GM23338 (cell line): ENCODE measurements around the gene FKBP6. TPM values are rescaled to one million over a fixed set of nuclear protein-coding genes. Genes with fewer than 3 reads are reported as not detected.

ENCODE experiments used
- ATAC-seq: fragments of 200-7000 bp; cut with Tn5 transposase; 3 replicates; pipeline ENCODE4 v1.9.1; 2020
- DNase-seq: peaks from one replicate; pipeline ENCODE4 v3.0.0-alpha.2; 2015; ENCODE audit warnings: low spot score
- H2AFZ ChIP-seq: fragments of 200-600 bp; sonication (generic); 2 replicates; pipeline ENCODE4 v1.8.0; 2016; ENCODE audit warnings: antibody characterized with exemption, mild to moderate bottlenecking, moderate library complexity
- H3F3A ChIP-seq: fragments of 200-600 bp; sonication (generic); replicated peaks from 2 replicates; pipeline ENCODE4 v1.8.0; 2017; ENCODE audit warnings: antibody characterized with exemption, mixed run types, low read depth
- H3K27ac ChIP-seq: fragments of 200-600 bp; sonication (generic); 2 replicates; pipeline ENCODE4 v1.6.1; 2016; ENCODE audit warnings: low read depth
- H3K27me3 ChIP-seq: fragments of 200-600 bp; sonication (generic); 2 replicates; pipeline ENCODE4 v1.8.0; 2016; ENCODE audit warnings: mild to moderate bottlenecking, mixed run types, moderate library complexity; ENCODE audit not compliant: insufficient read depth
- H3K36me3 ChIP-seq: fragments of 200-600 bp; sonication (generic); 2 replicates; pipeline ENCODE4 v1.8.0; 2016; ENCODE audit warnings: mild to moderate bottlenecking; ENCODE audit not compliant: insufficient read depth
- H3K4me1 ChIP-seq: fragments of 200-600 bp; sonication (generic); 2 replicates; pipeline ENCODE4 v1.8.0; 2016; ENCODE audit warnings: mild to moderate bottlenecking, moderate library complexity; ENCODE audit not compliant: insufficient read depth
- H3K4me2 ChIP-seq: fragments of 200-600 bp; sonication (generic); 2 replicates; pipeline ENCODE4 v1.7.1; 2017; ENCODE audit warnings: mixed run types
- H3K4me3 ChIP-seq: fragments of 200-600 bp; sonication (generic); 2 replicates; pipeline ENCODE4 v1.6.1; 2016; ENCODE audit warnings: mixed run types
- H3K79me2 ChIP-seq: fragments of 200-600 bp; sonication (generic); replicated peaks from 2 replicates; pipeline ENCODE4 v1.8.0; 2017; ENCODE audit warnings: mild to moderate bottlenecking; ENCODE audit not compliant: insufficient read depth
- H3K9me2 ChIP-seq: fragments of 200-600 bp; sonication (generic); 2 replicates; pipeline ENCODE4 v1.8.0; 2017; ENCODE audit not compliant: insufficient read depth
- H4K20me1 ChIP-seq: fragments of 200-600 bp; sonication (generic); replicated peaks from 2 replicates; pipeline ENCODE4 v1.8.0; 2017; ENCODE audit warnings: mild to moderate bottlenecking; ENCODE audit not compliant: insufficient read depth
- H3K27ac Mint-ChIP-seq: 2 replicates; pipeline ENCODE4 v1.8.0; 2020; ENCODE audit warnings: inconsistent platforms, mild to moderate bottlenecking, moderate library complexity, mixed read lengths
- H3K27me3 Mint-ChIP-seq: 3 replicates; pipeline ENCODE4 v1.8.0; 2022; ENCODE audit warnings: low read depth, mild to moderate bottlenecking, moderate library complexity, mixed read lengths, inconsistent platforms; ENCODE audit not compliant: insufficient read depth, poor library complexity
- H3K36me3 Mint-ChIP-seq: 3 replicates; pipeline ENCODE4 v1.8.0; 2021; ENCODE audit warnings: low read depth, mild to moderate bottlenecking, inconsistent platforms, moderate library complexity, mixed read lengths
- H3K4me1 Mint-ChIP-seq: 3 replicates; pipeline ENCODE4 v1.8.0; 2020; ENCODE audit warnings: mild to moderate bottlenecking, inconsistent platforms, mixed read lengths
- H3K4me3 Mint-ChIP-seq: 3 replicates; pipeline ENCODE4 v1.8.0; 2021; ENCODE audit warnings: moderate library complexity, mild to moderate bottlenecking, inconsistent platforms, mixed read lengths
- H3K9me3 Mint-ChIP-seq: 3 replicates; pipeline ENCODE4 v1.8.0; 2020; ENCODE audit warnings: moderate library complexity, mild to moderate bottlenecking, inconsistent platforms, mixed read lengths
- CREB1 ChIP-seq: fragments of 250-450 bp; sonication (Bioruptor Pico); IDR thresholded peaks from 2 replicates; pipeline ENCODE4 v1.5.0; 2020; ENCODE audit warnings: low read depth, mild to moderate bottlenecking, moderate library complexity
- EZH2 ChIP-seq: fragments of 200-600 bp; sonication (generic); IDR thresholded peaks from one replicate; pipeline ENCODE4 v1.8.0; 2017; ENCODE audit warnings: antibody characterized with exemption, mild to moderate bottlenecking, low read depth; ENCODE audit not compliant: unreplicated experiment
- EZH2phosphoT487 ChIP-seq: fragments of 200-600 bp; sonication (generic); IDR thresholded peaks from one replicate; pipeline ENCODE4 v1.8.1; 2018; ENCODE audit warnings: antibody characterized with exemption; ENCODE audit not compliant: unreplicated experiment
- JUNB ChIP-seq: IDR thresholded peaks from one replicate; pipeline ENCODE4 v1.6.1; 2016; ENCODE audit warnings: antibody characterized with exemption; ENCODE audit not compliant: unreplicated experiment
- ZNF331 ChIP-seq: fragments of 250-450 bp; sonication (Bioruptor Pico); IDR thresholded peaks from 2 replicates; pipeline ENCODE4 v1.5.0; 2020; ENCODE audit warnings: low read depth, mild to moderate bottlenecking, moderate library complexity
- polyA plus RNA-seq: library from polyadenylated mRNA; unstranded; fragments of >200 nt; fragmentation: Nextera tagmentation; extraction: Ambion mirVana; gene quantifications from 2 replicates; pipeline ENCODE4 v1.2.1, GENCODE V29; 2016
- total RNA-seq: library from RNA; depleted of rRNA; stranded (reverse); fragments of >200 nt; shearing (Covaris generic); gene quantifications from 2 replicates; pipeline ENCODE4 v1.2.3, GENCODE V29; 2014
- TF ChIP-seq, protein P1 (sequence below): IDR thresholded peaks from 2 replicates; pipeline ENCODE4 v1.6.1; 2016; ENCODE audit warnings: antibody characterized with exemption
- TF ChIP-seq, protein P2 (sequence below), 2 experiments: fragments of 200-600 bp in 1 of 2; sonication (generic) in 1 of 2; conservative IDR thresholded peaks; 2 replicates each; pipeline versions ENCODE4 v1.5.1 to v1.6.1; 2016 to 2017; ENCODE audit warnings: antibody characterized with exemption in 2 of 2, low read depth in 2 of 2, mild to moderate bottlenecking in 2 of 2, moderate library complexity in 1 of 2
- TF ChIP-seq, protein P3 (sequence below): IDR thresholded peaks from one replicate; pipeline ENCODE4 v1.6.1; 2018; ENCODE audit warnings: antibody characterized with exemption; ENCODE audit not compliant: unreplicated experiment

FKBP6 gene
- total and polyA plus RNA-seq, 2 experiments from 2014 or later: 0.15 TPM; not detected in 1

DNA sequence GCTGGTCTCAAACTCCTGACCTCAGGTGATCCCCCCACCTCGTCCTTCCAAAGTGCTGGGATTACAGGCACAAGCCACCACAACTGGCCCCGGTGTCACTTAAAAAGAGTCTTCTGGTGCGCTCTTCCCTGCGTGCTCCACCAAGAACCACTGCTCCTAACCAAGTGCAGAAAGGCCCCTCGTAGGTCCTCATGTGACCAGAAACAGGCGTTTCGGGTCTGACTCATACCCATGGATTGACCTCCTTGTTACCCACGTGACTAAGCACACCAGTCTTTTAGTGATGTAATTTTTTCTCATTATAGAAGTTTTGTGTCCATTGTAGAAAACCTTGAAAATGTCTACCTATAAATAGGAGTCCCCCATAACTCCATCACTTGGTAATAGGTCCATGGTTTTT is 13.9 kb downstream of the FKBP6 start:
- Mint-ChIP-seq H3K36me3 (no peaks in the 10 kb centered on the region), H3K4me3 (no peak overlapping the region), H3K4me1 (peaks cover 37% of the 10 kb centered on the region), H3K9me3 (no peaks in the 10 kb centered on the region), H3K27ac (no peak overlapping the region), H3K27me3 (peaks cover 10% of the 10 kb centered on the region)
- no peak overlapping the region for H3K4me2 ChIP-seq
- peaks cover 7% of the 10 kb centered on the region; the same call in 1 of the 2 replicates for H3K4me1 ChIP-seq
- ATAC-seq (no peak), DNase-seq (no peak)
- H3K27ac ChIP-seq: no peak overlapping the region
- H3K36me3 ChIP-seq: no peaks in the 10 kb centered on the region
- no peaks in the 10 kb centered on the region for H4K20me1 ChIP-seq
- TF ChIP-seq, protein P1, sequence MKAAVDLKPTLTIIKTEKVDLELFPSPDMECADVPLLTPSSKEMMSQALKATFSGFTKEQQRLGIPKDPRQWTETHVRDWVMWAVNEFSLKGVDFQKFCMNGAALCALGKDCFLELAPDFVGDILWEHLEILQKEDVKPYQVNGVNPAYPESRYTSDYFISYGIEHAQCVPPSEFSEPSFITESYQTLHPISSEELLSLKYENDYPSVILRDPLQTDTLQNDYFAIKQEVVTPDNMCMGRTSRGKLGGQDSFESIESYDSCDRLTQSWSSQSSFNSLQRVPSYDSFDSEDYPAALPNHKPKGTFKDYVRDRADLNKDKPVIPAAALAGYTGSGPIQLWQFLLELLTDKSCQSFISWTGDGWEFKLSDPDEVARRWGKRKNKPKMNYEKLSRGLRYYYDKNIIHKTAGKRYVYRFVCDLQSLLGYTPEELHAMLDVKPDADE: no peak
- no peak for TF ChIP-seq EZH2
- TF ChIP-seq EZH2phosphoT487: no peak
- no peak for TF ChIP-seq JUNB
- TF ChIP-seq, protein P2, sequence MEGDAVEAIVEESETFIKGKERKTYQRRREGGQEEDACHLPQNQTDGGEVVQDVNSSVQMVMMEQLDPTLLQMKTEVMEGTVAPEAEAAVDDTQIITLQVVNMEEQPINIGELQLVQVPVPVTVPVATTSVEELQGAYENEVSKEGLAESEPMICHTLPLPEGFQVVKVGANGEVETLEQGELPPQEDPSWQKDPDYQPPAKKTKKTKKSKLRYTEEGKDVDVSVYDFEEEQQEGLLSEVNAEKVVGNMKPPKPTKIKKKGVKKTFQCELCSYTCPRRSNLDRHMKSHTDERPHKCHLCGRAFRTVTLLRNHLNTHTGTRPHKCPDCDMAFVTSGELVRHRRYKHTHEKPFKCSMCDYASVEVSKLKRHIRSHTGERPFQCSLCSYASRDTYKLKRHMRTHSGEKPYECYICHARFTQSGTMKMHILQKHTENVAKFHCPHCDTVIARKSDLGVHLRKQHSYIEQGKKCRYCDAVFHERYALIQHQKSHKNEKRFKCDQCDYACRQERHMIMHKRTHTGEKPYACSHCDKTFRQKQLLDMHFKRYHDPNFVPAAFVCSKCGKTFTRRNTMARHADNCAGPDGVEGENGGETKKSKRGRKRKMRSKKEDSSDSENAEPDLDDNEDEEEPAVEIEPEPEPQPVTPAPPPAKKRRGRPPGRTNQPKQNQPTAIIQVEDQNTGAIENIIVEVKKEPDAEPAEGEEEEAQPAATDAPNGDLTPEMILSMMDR (conservative IDR thresholded peaks at IDR 0.05; ENCODE audit: low read depth in 2 of 2): no peak
- TF ChIP-seq CREB1 (CRISPR knock-in tag): no peak
- TF ChIP-seq, protein P3, sequence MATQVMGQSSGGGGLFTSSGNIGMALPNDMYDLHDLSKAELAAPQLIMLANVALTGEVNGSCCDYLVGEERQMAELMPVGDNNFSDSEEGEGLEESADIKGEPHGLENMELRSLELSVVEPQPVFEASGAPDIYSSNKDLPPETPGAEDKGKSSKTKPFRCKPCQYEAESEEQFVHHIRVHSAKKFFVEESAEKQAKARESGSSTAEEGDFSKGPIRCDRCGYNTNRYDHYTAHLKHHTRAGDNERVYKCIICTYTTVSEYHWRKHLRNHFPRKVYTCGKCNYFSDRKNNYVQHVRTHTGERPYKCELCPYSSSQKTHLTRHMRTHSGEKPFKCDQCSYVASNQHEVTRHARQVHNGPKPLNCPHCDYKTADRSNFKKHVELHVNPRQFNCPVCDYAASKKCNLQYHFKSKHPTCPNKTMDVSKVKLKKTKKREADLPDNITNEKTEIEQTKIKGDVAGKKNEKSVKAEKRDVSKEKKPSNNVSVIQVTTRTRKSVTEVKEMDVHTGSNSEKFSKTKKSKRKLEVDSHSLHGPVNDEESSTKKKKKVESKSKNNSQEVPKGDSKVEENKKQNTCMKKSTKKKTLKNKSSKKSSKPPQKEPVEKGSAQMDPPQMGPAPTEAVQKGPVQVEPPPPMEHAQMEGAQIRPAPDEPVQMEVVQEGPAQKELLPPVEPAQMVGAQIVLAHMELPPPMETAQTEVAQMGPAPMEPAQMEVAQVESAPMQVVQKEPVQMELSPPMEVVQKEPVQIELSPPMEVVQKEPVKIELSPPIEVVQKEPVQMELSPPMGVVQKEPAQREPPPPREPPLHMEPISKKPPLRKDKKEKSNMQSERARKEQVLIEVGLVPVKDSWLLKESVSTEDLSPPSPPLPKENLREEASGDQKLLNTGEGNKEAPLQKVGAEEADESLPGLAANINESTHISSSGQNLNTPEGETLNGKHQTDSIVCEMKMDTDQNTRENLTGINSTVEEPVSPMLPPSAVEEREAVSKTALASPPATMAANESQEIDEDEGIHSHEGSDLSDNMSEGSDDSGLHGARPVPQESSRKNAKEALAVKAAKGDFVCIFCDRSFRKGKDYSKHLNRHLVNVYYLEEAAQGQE: no peak
- no peak for TF ChIP-seq ZNF331 (CRISPR knock-in tag)
- no peak overlapping the region for H2AFZ ChIP-seq
- H3K27me3 ChIP-seq: no peaks in the 10 kb centered on the region
- H3F3A ChIP-seq: no peaks in the 10 kb centered on the region
- no peaks in the 10 kb centered on the region for H3K9me2 ChIP-seq
- H3K79me2 ChIP-seq: no peaks in the 10 kb centered on the region
- no peak overlapping the region for H3K4me3 ChIP-seq

DNA sequence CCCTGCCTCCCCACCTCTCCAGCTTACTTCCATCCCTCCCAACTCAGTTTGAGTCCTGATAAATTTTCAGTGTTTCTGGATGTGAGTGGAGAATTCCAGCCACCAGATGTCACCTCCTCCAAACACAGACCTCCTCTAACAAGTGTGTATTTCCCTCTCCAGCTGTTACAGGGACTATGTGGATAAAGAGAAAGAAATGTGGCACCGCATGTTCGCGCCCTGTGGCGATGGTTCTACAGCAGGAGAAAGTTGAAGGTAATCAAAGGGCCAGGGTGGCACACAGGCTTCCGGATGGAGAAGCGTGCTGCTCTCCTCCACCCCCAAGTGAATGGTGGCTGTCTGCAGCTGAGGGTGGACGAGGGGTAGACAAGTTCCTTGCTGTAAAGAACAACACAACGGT is 14.7 kb downstream of the FKBP6 start:
- H2AFZ ChIP-seq: peak overlapping the region; percentile 52
- no peak overlapping the region for H3K4me2 ChIP-seq
- H3K9me3 Mint-ChIP-seq: no peaks in the 10 kb centered on the region
- peaks cover 7% of the 10 kb centered on the region; the same call in 1 of the 2 replicates for H3K4me1 ChIP-seq
- no peaks in the 10 kb centered on the region for H4K20me1 ChIP-seq
- DNase-seq (peak; percentile 68), ATAC-seq (peak; percentile 63)
- H3K27me3 Mint-ChIP-seq: peaks cover 10% of the 10 kb centered on the region
- no peaks in the 10 kb centered on the region for H3F3A ChIP-seq
- H3K4me1 Mint-ChIP-seq: peaks cover 37% of the 10 kb centered on the region
- no peak overlapping the region for H3K27ac ChIP-seq
- no peaks in the 10 kb centered on the region for H3K79me2 ChIP-seq
- no peaks in the 10 kb centered on the region for H3K36me3 ChIP-seq
- peak overlapping the region; percentile 13; the same call in 1 of the 2 replicates for H3K27ac Mint-ChIP-seq
- H3K36me3 Mint-ChIP-seq: no peaks in the 10 kb centered on the region
- H3K4me3 Mint-ChIP-seq: no peak overlapping the region
- no peaks in the 10 kb centered on the region for H3K9me2 ChIP-seq
- no peaks in the 10 kb centered on the region for H3K27me3 ChIP-seq
- H3K4me3 ChIP-seq: no peak overlapping the region
- no peak for TF ChIP-seq CREB1 (CRISPR knock-in tag)
- TF ChIP-seq, protein P2 (conservative IDR thresholded peaks at IDR 0.05; ENCODE audit: low read depth in 2 of 2): peak; percentile 58 to 72
